Muscle of back (tissue), 11 donors: ENCODE measurements around the gene MYOF. TPM values are rescaled to one million over a fixed set of nuclear protein-coding genes. Genes with fewer than 3 reads are reported as not detected.

Experiments used
- DNase-seq, 3 donors: peaks; one replicate each; pipeline versions ENCODE4 v3.0.0 to v3.0.0-alpha.2; 2013
- polyA plus RNA-seq, 10 donors: library from polyadenylated mRNA; unstranded; fragments of 120-200 nt; gene quantifications; one replicate each; pipeline ENCODE4 v1.2.1, GENCODE V29; 2013; ENCODE audit not compliant: insufficient read length in 10 of 10

MYOF gene
- polyA plus RNA-seq, 10 donors: 41.5 to 94.2 (median 59.9) TPM

- DNase-seq: no peak
These were observed 221.0 kb downstream of the MYOF start for GRCh38 chr10:93261089-93261488.

- no peak for DNase-seq
These were observed 223.0 kb downstream of the MYOF start for GRCh38 chr10:93259126-93259525.

Other genes with a start within 250 kb of the MYOF start
- 10 to 100 TPM in 2 of 10 donors, 1 to 10 TPM in 8; 7.1 to 13.7 (median 9.3) TPM for gene CEP55, start 14.3 kb upstream of the MYOF start, polyA plus RNA-seq
- gene FFAR4, start 84.3 kb upstream of the MYOF start, polyA plus RNA-seq: under 1 TPM in 2 of 10 donors, not detected in 8; 0.08 to 0.10 TPM
- 1 to 10 TPM in 7 of 10 donors, under 1 TPM in 3; 0.69 to 4.9 (median 1.5) TPM for gene RBP4, start 118.9 kb upstream of the MYOF start, polyA plus RNA-seq
- gene PDE6C, start 130.2 kb upstream of the MYOF start, polyA plus RNA-seq: 1 to 10 TPM in 4 of 10 donors, under 1 TPM in 6; 0.12 to 3.2 (median 0.71) TPM
- gene FRA10AC1, start 220.3 kb upstream of the MYOF start, polyA plus RNA-seq: 10 to 100 TPM; 18.3 to 35.4 (median 23.8) TPM